DMS79 (cell line): Measurements from ENCODE around the gene KATNBL1.
A peak's percentile ranks its signal among the peaks of the same experiment; 100 is the strongest.

Source experiments
- DNase-seq: peaks from one replicate; lab custom pipeline; 2025; lab: John Stamatoyannopoulos, UW

The KATNBL1 gene

GRCh38 chr15:34209421-34210282, at the start of gene KATNBL1:
TSS of gene KATNBL1 (minus strand) at chr15:34210096. CDS start at chr15:34163676, 46,420 bp downstream.
- DNase-seq, result peak; percentile 62

- DNase-seq, result no peak
These were observed 49.7 kb upstream of the KATNBL1 start for GRCh38 chr15:34259566-34259965.

DNA sequence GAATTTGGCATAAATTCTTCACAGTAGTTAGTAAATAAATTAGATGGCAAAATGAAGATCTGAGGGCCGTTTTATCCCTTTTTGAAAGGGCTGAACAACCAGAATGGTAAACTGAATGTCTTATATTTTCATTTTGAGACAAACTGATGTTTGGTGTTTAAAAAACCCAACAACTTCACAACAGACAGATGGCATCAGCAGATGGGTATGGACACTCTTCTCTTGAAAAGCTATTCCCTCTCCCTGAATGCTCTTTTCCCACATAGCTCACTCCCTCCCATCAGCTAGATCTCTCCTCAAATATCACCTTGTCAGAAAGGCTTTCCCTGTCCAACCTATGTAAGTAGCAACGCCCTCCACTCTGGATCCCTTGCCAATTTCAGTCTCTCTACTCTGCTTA, 48.3 kb upstream of the KATNBL1 start:
- no peak for DNase-seq

DNA sequence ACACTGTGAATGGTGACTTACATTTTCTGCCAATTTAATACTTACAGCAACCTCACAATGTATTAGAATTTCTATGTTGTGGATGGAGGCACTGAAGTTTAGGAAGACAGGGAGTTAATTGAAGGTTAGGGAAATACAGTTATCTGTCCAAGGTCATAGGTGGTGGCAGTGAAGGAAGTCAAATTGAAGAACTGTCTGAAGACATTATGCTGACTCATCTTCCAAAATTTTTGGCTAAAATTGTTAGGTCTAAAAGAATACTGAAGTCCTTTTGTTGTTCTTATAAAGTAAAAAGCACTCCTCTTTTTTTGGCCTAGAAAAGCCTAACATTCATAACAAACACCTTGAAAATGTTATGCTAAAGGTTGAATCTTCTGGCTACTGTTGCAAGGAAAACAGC, 42.6 kb upstream of the KATNBL1 start:
- no peak for DNase-seq

DNA sequence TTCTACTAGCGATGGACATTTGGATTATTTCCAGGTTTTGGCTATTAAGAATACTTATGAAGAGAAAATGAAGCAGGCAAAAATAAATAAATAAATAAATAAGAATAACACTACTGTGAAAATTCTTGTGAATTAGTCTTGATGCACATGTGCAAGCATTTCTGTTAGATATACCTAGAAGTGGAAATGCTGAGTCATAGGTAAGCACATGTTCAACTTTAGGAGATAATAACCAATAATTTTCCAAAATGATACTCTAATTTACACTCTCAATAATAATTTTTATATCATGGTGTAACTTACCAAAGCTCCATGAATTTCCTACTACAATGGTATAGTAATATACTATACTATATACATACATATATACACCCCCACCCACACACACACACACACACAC, 38.3 kb upstream of the KATNBL1 start:
- no peak for DNase-seq

- DNase-seq, result no peak
These were observed 36.5 kb upstream of the KATNBL1 start for GRCh38 chr15:34246276-34246976.

DNA sequence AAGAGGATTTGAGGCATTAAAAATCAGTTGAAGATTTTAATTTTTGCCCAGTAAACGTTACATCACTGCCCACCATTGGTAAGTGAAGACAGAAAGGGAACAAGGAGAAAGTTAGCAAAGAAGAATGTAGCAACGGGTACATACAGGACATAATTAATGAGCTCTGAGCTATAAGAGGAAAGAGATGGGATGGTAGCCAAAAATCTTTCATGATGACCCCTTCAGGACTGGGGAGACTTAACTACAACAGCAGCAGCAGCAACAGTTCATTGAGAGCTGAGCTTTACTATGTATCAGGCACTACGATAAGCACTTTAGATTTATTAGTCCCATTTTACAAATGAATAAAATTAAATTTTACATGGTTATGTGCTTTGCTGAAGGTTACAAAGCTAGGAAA, 33.3 kb upstream of the KATNBL1 start:
- DNase-seq, result no peak

- no peak for DNase-seq
These were observed 32.4 kb upstream of the KATNBL1 start for GRCh38 chr15:34242331-34242710.

DNA sequence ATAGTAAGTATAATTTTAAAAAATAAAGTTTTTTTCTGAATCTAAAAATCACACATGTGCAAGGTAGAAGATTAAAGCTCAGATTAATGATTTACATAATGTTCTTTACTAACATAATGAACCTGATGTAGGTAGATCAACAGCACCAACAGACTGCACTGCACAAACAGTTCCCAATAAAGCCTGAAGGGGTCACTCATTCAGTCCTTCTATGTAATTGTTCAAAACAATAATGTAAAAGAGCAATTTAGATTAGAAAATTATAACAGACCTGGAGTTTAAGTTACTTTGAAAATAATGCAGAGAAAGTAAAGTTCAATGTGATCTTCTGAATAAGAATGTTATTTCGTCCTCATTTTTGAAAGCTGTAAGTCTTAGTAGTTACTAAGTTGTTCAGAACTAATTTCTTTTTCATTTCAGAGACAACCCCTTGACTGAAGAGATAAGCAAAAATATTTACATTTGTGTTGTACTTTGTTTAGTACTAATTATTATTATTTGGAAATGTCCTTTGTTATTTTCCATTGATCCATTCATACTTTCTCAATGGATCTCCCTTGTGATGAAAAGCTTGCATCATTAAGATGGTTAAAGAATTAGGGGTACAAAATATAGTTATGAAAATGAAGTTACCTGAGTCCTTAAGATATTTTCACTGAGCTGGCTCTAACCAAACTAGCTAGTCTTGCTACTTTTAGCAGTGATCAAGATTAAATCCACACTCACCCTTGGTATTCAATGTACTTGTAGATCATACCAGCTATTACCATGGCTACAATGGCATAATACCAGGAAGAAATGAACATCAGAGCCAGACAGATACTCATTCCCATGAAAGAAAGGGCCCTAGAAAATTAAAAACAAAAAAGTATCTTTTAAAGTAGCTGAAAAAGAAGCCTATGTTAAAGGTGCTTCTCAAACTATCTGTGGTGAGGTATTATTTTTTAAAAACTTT, 31.8 kb upstream of the KATNBL1 start:
- no peak for DNase-seq

DNA sequence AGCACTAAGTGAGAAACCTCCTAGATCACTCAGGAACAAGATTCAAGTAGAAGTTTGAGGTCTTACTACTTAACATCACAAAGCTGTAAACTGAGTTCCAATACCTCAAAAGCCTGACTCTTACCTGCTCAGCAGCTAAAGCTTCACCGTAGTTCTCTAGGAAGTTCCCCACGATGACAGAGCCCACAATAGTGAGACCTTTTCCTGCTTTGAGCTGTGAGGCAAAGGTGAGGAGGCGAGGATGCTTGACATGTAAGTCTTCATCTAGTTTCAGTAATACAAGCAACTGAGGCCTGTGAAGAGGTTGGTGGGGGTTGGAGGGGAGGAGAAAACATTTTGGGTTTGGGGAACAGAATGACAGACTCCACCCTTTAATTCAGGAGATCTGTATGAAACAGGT, 30.6 kb upstream of the KATNBL1 start:
- no peak for DNase-seq

DNA sequence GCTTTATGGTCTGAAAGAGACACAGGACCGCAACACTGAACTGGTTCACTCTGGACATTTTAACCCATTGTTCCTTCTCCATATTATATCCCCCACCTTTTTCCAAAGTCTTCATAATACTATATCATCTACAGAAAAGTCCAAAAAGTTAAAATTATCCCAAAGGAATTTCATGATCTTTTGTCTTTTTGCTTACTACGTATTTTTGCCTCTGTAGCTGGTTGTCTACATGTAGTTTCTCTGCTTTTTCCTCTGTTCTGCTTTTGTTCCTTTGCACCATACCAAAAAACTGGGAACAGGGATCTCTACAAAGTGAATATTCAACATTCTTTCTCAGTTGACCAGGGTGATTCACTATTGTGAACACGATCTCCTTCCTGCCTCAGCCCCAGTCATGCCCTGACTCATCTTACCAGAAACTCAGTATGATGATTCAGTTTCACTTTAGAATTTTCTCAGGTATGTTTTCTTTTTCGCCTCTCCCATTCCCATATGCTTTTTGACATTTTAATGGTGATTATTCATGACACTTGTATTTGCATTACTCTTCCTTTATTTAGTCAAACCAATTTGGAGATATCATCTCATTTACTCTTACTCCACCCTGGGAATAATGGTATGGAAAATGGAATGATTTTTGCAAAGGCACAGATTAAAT, 29.4 kb upstream of the KATNBL1 start:
- DNase-seq, result no peak

- DNase-seq, result peak; percentile 9
These were observed 23.7 kb upstream of the KATNBL1 start for GRCh38 chr15:34233614-34234013.

- DNase-seq, result no peak
These were observed 14.2 kb upstream of the KATNBL1 start for GRCh38 chr15:34223904-34224596.

- no peak for DNase-seq
These were observed 7.8 kb upstream of the KATNBL1 start for GRCh38 chr15:34217587-34218225.

DNA sequence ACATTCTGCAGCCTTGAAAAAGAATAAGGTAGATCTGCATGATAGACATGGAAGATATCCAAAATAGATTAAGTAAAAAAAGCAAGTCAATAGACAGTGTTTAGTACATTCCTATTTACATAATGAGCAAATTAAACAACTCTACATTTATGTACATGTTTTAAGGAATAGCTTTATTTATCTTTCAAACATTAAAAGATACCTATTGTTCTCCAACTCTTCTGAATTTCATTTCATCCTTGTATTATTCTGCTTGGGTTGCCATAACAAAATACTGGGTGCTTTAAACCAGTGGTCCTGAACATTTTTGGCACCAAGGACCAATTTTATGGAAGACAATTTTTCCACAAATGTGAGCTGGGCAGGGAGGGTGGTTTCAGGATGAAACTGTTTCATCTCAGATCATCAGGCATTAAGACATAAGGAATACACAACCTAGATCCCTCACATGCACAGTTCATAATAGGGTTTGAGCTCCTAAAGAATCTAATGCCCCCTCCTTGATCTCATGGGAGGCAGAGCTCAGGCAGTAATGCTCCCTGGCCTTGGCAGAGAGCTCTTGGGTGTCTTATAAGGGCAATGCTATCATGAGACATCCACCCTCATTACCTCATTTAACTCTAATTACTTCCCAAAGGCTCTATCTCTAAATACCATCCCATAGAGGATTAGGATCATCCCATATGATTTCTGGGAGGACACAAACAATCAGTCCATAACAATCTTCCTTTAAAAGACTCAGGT, 6.8 kb upstream of the KATNBL1 start:
- no peak for DNase-seq

GRCh38 chr15:34214135-34214534, 4.2 kb upstream of the KATNBL1 start:
- no peak for DNase-seq

GRCh38 chr15:34213690-34214089, 3.8 kb upstream of the KATNBL1 start:
- no peak for DNase-seq

DNA sequence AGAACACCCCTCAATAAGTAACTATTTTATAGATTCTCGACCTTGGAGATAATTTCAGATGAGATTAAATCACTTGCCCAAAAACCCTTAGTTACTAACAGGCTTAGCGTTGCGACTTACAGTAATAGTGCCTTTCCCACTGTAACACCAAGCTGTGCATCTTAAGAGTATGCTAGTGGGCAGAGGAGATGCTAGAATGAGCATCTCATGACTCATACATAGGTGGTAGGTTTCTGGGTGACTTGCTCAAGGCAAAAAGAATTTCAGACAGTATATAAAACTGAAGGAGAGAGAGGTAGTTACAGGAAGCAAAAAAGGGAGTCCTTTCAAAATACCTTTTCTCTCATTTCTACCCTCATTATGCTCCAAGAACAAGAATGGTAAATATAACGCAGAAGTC, 3.9 kb downstream of the KATNBL1 start:
- no peak for DNase-seq

GRCh38 chr15:34203936-34204335, 6.0 kb downstream of the KATNBL1 start:
- DNase-seq, result no peak

DNA sequence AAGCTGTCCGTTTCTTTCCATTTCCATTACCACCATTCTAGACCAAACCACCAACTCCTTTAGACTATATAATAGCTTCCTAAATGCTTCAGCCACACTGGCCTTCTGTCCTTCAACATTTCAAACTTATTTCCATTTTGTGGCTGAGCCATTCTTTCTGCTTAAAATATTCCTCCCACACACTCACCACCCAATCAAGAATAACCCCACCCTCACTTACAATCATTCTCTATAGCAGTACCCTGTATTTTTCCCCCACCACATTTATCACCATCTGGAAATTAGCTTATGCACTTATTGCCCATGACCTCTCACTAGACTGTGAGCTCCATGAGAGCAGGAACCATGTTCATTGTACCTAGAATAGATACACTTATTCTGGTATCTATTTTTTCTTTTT, 6.6 kb downstream of the KATNBL1 start:
- no peak for DNase-seq
